Measurements from ENCODE around the gene ANOS1.

- TF ChIP-seq CTCF (IDR thresholded peaks at IDR 0.05; ENCODE audit: extremely low read depth in 1 of 2, insufficient read depth in 1 of 2, low read depth in 1 of 2, low read length in 2 of 2) (no peak), EZH2 (IDR thresholded peaks at IDR 0.05; ENCODE audit: borderline replicate concordance, low read depth, low read length, severe bottlenecking) (no peak), POLR2A (IDR thresholded peaks at IDR 0.05; ENCODE audit: low read depth, low read length) (no peak), POLR2AphosphoS5 (IDR thresholded peaks at IDR 0.05; ENCODE audit: insufficient read depth, low read depth, low read length) (no peak), GATA2 (IDR thresholded peaks at IDR 0.05; ENCODE audit: insufficient read depth, insufficient read length, low read depth, low read length) (no peak), MAX (IDR thresholded peaks at IDR 0.05; ENCODE audit: insufficient read depth, insufficient read length) (no peak), FOS (IDR thresholded peaks at IDR 0.05; ENCODE audit: borderline replicate concordance, insufficient read depth, low read length) (no peak), JUN (IDR thresholded peaks at IDR 0.05; ENCODE audit: borderline replicate concordance, insufficient read depth, insufficient read length, low read depth) (no peak), MYC (IDR thresholded peaks at IDR 0.05; ENCODE audit: low read depth, low read length) (no peak)
These were observed 59.8 kb downstream of the ANOS1 start for GRCh38 chrX:8672176-8672575.

Data from endothelial cell of umbilical vein (primary cell).